Testis (tissue), 2 donors: ENCODE results near the gene NLK.

ENCODE experiments used
- POLR2A ChIP-seq: fragments of 450-650 bp; IDR thresholded peaks from one replicate; pipeline ENCODE4 v1.6.1; 2017; ENCODE audit warnings: antibody characterized with exemption, mild to moderate bottlenecking, moderate library complexity
- TF ChIP-seq, protein P1 (sequence below), 3 experiments: fragments of 450-650 bp in 2 of 3; fragments of 200-600 bp in 1 of 3; sonication (generic) in 1 of 3; IDR thresholded peaks; one replicate each; pipeline ENCODE4 v1.5.1; 2016 to 2019; ENCODE audit warnings: antibody characterized with exemption in 3 of 3, mild to moderate bottlenecking in 2 of 3, moderate library complexity in 1 of 3

DNA sequence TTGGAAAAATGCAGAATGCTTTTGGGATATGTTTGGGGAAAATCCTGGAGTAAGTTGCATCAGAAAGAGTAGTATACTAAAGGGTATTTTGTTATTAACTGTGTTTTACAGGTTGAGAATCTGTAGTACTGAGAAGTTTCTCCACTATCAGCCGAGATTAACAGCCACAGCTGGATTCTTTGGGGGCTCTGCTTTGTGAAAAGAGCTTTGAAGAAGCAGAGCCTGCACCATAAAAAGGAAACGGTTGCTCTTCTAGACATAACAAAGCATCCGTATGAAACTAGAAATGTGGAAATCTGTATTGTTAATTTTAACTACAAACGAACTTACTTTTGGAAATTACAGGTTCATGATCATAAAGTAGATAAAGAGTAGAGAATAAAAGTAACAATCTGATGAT, 5.3 kb downstream of the NLK start:
- TF ChIP-seq, protein P1, sequence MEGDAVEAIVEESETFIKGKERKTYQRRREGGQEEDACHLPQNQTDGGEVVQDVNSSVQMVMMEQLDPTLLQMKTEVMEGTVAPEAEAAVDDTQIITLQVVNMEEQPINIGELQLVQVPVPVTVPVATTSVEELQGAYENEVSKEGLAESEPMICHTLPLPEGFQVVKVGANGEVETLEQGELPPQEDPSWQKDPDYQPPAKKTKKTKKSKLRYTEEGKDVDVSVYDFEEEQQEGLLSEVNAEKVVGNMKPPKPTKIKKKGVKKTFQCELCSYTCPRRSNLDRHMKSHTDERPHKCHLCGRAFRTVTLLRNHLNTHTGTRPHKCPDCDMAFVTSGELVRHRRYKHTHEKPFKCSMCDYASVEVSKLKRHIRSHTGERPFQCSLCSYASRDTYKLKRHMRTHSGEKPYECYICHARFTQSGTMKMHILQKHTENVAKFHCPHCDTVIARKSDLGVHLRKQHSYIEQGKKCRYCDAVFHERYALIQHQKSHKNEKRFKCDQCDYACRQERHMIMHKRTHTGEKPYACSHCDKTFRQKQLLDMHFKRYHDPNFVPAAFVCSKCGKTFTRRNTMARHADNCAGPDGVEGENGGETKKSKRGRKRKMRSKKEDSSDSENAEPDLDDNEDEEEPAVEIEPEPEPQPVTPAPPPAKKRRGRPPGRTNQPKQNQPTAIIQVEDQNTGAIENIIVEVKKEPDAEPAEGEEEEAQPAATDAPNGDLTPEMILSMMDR (IDR thresholded peaks at IDR 0.05) = no peak
- no peak for TF ChIP-seq POLR2A
